Cardiac fibroblast (primary cell): ENCODE measurements around the gene STARD13.

Experiments used
- DNase-seq, 2 donors: peaks; one replicate each; pipeline versions ENCODE4 v3.0.0 to v3.0.0-alpha.2; 2010; ENCODE audit warnings: low read depth in 2 of 2
- H3K4me3 ChIP-seq, 2 donors: replicated peaks in 1 of 2; 1 replicate in 1 of 2; 2 replicates in 1 of 2; pipeline ENCODE4 v1.5.1; 2011; ENCODE audit warnings: low read depth in 2 of 2, low read length in 2 of 2, mild to moderate bottlenecking in 2 of 2, moderate library complexity in 1 of 2
- TF ChIP-seq, protein P1 (sequence below): IDR thresholded peaks from one replicate; pipeline ENCODE4 v1.5.1; 2011; ENCODE audit warnings: low read depth, mild to moderate bottlenecking, low read length, inconsistent platforms

Gene STARD13

DNA sequence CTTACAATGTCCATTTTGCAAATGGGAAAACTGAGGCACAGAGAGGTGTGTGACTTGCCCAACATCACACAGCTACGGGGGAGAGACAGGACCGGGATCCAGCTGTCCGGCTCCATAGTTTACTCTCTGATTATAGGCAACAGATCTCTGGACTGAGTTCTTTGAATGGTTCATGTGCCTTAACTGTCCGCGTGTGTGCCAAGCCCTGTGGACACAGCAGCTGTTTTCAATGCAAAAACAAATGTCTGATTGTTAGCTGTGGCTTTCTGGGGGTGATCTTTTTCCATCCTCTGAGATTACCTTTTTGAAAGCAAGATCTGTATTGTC lies 175.2 kb downstream of the STARD13 start:
- no peak for DNase-seq
- no peak overlapping the region for H3K4me3 ChIP-seq
- TF ChIP-seq, protein P1, sequence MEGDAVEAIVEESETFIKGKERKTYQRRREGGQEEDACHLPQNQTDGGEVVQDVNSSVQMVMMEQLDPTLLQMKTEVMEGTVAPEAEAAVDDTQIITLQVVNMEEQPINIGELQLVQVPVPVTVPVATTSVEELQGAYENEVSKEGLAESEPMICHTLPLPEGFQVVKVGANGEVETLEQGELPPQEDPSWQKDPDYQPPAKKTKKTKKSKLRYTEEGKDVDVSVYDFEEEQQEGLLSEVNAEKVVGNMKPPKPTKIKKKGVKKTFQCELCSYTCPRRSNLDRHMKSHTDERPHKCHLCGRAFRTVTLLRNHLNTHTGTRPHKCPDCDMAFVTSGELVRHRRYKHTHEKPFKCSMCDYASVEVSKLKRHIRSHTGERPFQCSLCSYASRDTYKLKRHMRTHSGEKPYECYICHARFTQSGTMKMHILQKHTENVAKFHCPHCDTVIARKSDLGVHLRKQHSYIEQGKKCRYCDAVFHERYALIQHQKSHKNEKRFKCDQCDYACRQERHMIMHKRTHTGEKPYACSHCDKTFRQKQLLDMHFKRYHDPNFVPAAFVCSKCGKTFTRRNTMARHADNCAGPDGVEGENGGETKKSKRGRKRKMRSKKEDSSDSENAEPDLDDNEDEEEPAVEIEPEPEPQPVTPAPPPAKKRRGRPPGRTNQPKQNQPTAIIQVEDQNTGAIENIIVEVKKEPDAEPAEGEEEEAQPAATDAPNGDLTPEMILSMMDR, result no peak

DNA sequence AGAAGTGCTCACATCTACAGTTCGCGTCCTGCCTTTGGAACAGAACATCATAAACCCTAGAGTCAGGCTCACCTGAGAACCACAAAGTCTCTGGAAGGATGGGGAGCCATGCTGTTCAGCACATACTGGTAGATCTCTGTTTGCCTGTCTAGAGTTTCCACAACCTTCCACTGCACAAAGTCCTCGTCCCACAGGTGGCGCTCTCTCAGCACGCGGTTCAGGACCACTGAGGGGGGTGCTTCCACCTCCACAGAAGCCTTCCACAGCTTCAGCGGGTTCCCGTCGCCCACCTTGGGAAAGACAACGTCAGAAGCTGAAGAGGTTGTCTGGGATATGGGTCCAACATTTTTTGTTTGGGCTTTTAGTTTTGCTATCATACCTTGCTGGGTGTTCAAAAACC lies 175.8 kb downstream of the STARD13 start:
- no peak for DNase-seq
- no peak overlapping the region for H3K4me3 ChIP-seq
- TF ChIP-seq, protein P1, result peak; percentile 40

DNA sequence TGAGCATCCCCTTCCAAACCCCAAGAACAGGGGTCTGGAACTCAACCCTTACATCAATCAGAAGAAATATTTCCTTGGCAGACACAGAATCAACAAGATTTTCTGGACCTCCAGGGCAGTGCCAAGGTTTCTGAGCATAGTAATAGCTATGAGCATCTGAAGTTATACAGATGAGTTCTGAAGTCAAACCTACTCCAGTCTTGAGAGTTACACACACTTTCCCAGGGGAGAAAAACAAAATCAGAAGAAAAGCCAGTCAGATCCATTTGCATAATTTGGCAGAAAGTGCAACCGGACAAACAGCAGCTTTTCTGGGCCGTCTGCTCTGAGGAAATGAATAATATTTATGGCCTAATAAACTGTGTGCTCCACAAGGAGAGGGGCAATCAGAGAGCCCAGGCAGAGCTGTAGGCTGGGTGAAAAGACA lies 176.3 kb downstream of the STARD13 start:
- no peak overlapping the region for H3K4me3 ChIP-seq
- TF ChIP-seq, protein P1, result no peak
- DNase-seq, result peak in 1 of 2 donors; percentile 48

DNA sequence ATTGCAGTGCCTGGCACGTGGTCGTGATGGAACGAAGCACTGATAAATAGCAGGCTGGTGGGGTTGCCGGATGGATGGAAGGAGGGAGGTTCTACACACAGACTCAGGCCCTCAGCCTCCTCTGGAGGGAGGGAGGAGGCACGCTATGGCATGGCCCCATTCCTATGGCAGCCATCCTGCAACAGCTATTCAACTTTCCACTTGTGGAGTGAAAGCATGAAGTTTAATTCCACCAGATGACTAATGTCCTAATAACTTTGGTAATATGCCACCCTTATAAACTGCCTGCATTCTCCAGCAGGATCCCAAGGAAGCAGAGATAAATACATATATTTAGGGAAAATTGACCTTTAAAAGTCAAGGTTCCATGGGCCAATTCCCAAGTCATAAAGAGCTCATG lies 176.9 kb downstream of the STARD13 start:
- TF ChIP-seq, protein P1, result no peak
- H3K4me3 ChIP-seq, result no peak overlapping the region
- peak; percentile 44 to 46 for DNase-seq

DNA sequence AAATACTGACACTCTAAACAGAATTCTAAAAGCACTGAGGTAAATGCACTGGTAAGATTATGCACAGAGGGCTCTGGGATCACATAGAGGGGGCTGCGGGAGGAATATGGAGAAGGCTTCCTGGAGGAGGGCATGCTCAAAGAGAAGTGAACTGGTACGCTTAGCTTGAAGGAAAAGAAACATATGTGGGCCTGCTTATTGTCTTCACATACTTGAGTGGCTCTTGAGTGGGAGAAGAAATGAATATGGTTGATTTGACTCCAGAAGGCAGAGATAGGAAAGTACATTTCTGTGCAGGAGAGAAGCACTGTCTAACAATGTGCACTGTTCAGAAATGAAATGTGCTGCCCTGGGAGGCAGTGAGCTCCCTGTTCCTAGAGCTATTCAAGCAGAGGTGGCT lies 178.2 kb downstream of the STARD13 start:
- no peak overlapping the region for H3K4me3 ChIP-seq
- TF ChIP-seq, protein P1, result no peak
- no peak for DNase-seq

DNA sequence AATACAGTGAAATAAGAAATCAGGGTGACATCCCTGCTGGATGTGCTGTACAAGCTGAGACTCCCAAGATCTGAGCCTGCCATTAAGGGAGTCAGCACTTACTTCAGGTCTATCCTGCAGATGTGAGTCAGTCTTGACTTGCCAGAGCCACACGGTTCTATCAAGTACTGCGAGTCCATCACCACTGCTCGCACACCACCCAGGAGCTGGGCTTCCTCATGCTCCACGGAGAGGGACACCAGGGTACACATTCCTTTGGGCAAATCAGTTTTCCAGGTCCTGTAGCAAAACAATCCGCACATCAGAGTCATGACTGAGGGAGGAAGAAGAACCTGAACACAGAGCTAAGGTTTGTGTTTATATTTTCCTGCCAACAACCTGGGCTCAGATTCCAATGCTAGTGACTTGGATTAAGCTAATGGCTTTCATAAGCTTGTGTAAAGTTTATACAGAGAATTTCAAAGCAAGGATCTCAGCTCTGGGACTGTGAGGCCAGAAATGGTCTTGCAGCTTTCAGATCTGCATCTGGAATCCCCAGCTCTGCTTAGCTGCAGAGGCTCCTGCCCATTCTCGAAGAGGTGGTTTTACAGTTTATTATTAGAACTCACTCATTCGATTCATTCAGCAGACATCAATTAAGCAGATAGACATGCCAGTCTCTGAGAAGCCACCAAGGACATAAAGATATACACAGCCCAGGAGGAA lies 178.7 kb downstream of the STARD13 start:
- no peak overlapping the region for H3K4me3 ChIP-seq
- TF ChIP-seq, protein P1, result no peak
- DNase-seq, result no peak

DNA sequence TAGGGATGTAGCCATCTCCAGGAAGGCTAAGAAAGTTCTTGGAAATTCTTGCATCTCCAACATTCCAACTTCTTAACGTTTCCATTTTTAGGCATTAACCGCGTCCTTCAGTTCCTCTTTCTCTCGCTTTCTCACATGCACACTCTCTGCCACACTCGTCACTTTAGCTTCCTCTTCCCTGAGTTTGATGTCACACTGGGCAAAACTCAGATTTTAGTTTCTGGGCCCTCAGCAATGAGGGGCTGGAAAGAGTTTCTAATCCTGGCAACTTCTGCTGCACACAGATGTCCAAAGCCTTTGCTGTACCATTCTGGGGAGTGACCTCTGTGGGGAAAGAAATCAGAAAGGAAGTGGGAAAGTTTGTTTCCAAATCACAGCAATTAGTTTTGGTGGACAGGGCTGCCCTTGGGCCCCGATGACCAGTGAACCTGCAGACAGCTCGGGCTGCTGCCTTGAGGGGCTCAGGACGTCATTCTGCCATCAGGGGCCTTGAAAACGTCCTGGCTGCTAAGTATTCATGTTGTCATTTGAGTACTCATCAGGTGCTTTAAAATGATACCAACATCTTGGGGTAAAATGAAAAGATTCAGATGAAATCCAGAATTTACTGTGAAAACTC lies 180.1 kb downstream of the STARD13 start:
- TF ChIP-seq, protein P1, result no peak
- DNase-seq, result no peak
- no peak overlapping the region for H3K4me3 ChIP-seq
